ENCODE measurements around the gene MBD5. TPM values are rescaled to one million over a fixed set of nuclear protein-coding genes. Genes with fewer than 3 reads are reported as not detected.

MBD5 gene
- polyA plus RNA-seq, 1 of the 3 experiments (the other 2 are of a cell fraction), result 7.4 TPM

- CTCF ChIA-PET, result no interaction called here
- Histone ChIP-seq H3K27me3 (ENCODE audit: insufficient read depth) (no peaks in the 10 kb centered on the region), H3K79me2 (ENCODE audit: insufficient read depth) (no peaks in the 10 kb centered on the region), H3K4me1 (ENCODE audit: control insufficient read depth in 1 of 2, insufficient read depth in 2 of 2, low read depth in 1 of 2, low read length in 1 of 2) (no peaks in the 10 kb centered on the region), H3K9me3 (peaks cover 4% of the 10 kb centered on the region; the same call in 1 of the 2 replicates), H3K4me3 (ENCODE audit: low read depth in 2 of 2, low read length in 1 of 2) (no peak overlapping the region), H3K4me2 (no peak overlapping the region), H3K9me2 (no peaks in the 10 kb centered on the region; the same call in 1 of the 2 replicates), H3F3A (replicated peaks; ENCODE audit: insufficient read depth) (no peaks in the 10 kb centered on the region), H3K27ac (ENCODE audit: low read depth in 2 of 2, low read length in 1 of 2) (no peak overlapping the region), H2AFZ (ENCODE audit: low read depth) (no peak overlapping the region), H3K36me3 (replicated peaks in 1 of 2; ENCODE audit: control insufficient read depth in 1 of 2, insufficient read depth in 2 of 2, low read length in 1 of 2) (no peaks in the 10 kb centered on the region), H3K9ac (no peak overlapping the region), H4K20me1 (ENCODE audit: insufficient read depth) (no peaks in the 10 kb centered on the region)
- no peak for DNase-seq
- POLR2A ChIA-PET, result no interaction called here
- 89% methylated on average over 4 of the region's 4 CpGs for WGBS (ENCODE audit: low lambda C conversion rate)
- TF ChIP-seq NFIC (IDR thresholded peaks at IDR 0.05; ENCODE audit: borderline replicate concordance) (no peak), FOXM1 (IDR thresholded peaks at IDR 0.05; ENCODE audit: low read depth) (no peak), CTCF (IDR thresholded peaks at IDR 0.05) (no peak), PBX3 (IDR thresholded peaks at IDR 0.05) (no peak), YY1 (IDR thresholded peaks at IDR 0.05; ENCODE audit: low read depth) (no peak), NRF1 (IDR thresholded peaks at IDR 0.05; ENCODE audit: low read depth, low read length) (no peak), RAD21 (IDR thresholded peaks at IDR 0.05; ENCODE audit: low read length) (no peak), TCF12 (IDR thresholded peaks at IDR 0.05) (no peak), SIN3A (IDR thresholded peaks at IDR 0.05; ENCODE audit: borderline replicate concordance, low read depth, low read length) (no peak)
These were observed 200.3 kb downstream of the MBD5 start for GRCh38 chr2:148221166-148221565.

GRCh38 chr2:148221926-148222325, 201.0 kb downstream of the MBD5 start:
- no peaks in the 10 kb centered on the region for H3K4me1 ChIP-seq (ENCODE audit: control insufficient read depth in 1 of 2, insufficient read depth in 2 of 2, low read depth in 1 of 2, low read length in 1 of 2)
- no peaks in the 10 kb centered on the region for H3K27me3 ChIP-seq (ENCODE audit: insufficient read depth)
- no peaks in the 10 kb centered on the region for H3K79me2 ChIP-seq (ENCODE audit: insufficient read depth)
- no peaks in the 10 kb centered on the region for H4K20me1 ChIP-seq (ENCODE audit: insufficient read depth)
- POLR2A ChIA-PET, result no interaction called here
- H3K9me3 ChIP-seq, result peaks cover 4% of the 10 kb centered on the region; the same call in 1 of the 2 replicates
- no peak overlapping the region for H3K4me2 ChIP-seq
- WGBS (ENCODE audit: low lambda C conversion rate), result 86% methylated on average over 2 of the region's 2 CpGs
- no peak for DNase-seq
- H3K9me2 ChIP-seq, result no peaks in the 10 kb centered on the region; the same call in 1 of the 2 replicates
- no peak overlapping the region for H2AFZ ChIP-seq (ENCODE audit: low read depth)
- TF ChIP-seq MEF2A (IDR thresholded peaks at IDR 0.05; ENCODE audit: borderline replicate concordance, low read depth), result no peak
- no peak for TF ChIP-seq CHD2 (IDR thresholded peaks at IDR 0.05; ENCODE audit: low read length, partially characterized antibody)
- no peak for TF ChIP-seq GATA2 (CRISPR knock-in tag; IDR thresholded peaks at IDR 0.05)
- no peak for TF ChIP-seq ZBTB33 (IDR thresholded peaks at IDR 0.05; ENCODE audit: borderline replicate concordance, low read depth)
- TF ChIP-seq RFX5 (IDR thresholded peaks at IDR 0.05; ENCODE audit: low read length), result no peak
- TF ChIP-seq EP300 (IDR thresholded peaks at IDR 0.05; ENCODE audit: borderline replicate concordance in 1 of 2, low read depth in 1 of 2, low read length in 1 of 2), result no peak
- no peak for TF ChIP-seq REST (IDR thresholded peaks at IDR 0.05; ENCODE audit: low read depth, low read length)
- TF ChIP-seq NFIC (IDR thresholded peaks at IDR 0.05; ENCODE audit: borderline replicate concordance), result no peak
- TF ChIP-seq SMC3 (IDR thresholded peaks at IDR 0.05; ENCODE audit: low read depth, low read length), result no peak
- TF ChIP-seq USF1 (IDR thresholded peaks at IDR 0.05; ENCODE audit: borderline replicate concordance, low read depth), result no peak
- no peak for TF ChIP-seq MXI1 (IDR thresholded peaks at IDR 0.05; ENCODE audit: low read depth, low read length)
- no peak for TF ChIP-seq ELF1 (IDR thresholded peaks at IDR 0.05)
- no peak for TF ChIP-seq RXRA (IDR thresholded peaks at IDR 0.05; ENCODE audit: borderline replicate concordance, low read depth)
- H3K4me3 ChIP-seq (ENCODE audit: low read depth in 2 of 2, low read length in 1 of 2), result no peak overlapping the region
- CTCF ChIA-PET, result no interaction called here
- H3K27ac ChIP-seq (ENCODE audit: low read depth in 2 of 2, low read length in 1 of 2), result no peak overlapping the region
- H3F3A ChIP-seq (replicated peaks; ENCODE audit: insufficient read depth), result no peaks in the 10 kb centered on the region
- no peaks in the 10 kb centered on the region for H3K36me3 ChIP-seq (replicated peaks in 1 of 2; ENCODE audit: control insufficient read depth in 1 of 2, insufficient read depth in 2 of 2, low read length in 1 of 2)
- H3K9ac ChIP-seq, result no peak overlapping the region

Measured in SK-N-SH (cell line).